GM18907 (cell line): ENCODE data around the gene IQCF2.
"Not testable (repeated sequence)": the region's sequence is repeated elsewhere in the genome, so short reads cannot be mapped to it uniquely, and the experiment has no call there.

ENCODE experiments used
- ATAC-seq: cut with Tn5 transposase; IDR thresholded peaks from one replicate; pipeline ENCODE4 v1.9.1; 2021; ENCODE audit warnings: mild to moderate bottlenecking, moderate library complexity; ENCODE audit not compliant: unreplicated experiment

IQCF2 gene

DNA sequence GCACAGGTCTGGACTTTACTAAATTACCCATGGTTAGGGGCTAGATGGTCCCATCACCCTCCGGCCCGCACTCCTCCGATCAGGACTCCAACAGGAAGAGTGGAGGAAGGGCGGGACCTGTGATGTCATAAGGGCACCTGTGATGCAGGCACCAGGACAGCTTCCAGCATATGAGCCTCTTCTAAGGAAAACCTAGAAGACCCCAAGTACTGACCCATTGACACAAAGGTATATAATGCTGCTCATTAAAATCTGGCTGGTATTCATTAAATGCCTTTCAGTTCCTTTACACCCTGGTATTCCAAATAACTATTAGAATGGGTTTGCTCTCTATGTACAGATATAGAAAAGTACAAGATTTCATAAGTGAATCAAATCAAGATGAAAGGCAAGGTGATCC is 14.1 kb downstream of the IQCF2 start, which contains the start of gene IQCF5:
Gene IQCF5 (minus strand): TSS at position 101 of the 400 bp plus-strand sequence. CDS start 70 bp downstream, at position 31.
- no peak for ATAC-seq

DNA sequence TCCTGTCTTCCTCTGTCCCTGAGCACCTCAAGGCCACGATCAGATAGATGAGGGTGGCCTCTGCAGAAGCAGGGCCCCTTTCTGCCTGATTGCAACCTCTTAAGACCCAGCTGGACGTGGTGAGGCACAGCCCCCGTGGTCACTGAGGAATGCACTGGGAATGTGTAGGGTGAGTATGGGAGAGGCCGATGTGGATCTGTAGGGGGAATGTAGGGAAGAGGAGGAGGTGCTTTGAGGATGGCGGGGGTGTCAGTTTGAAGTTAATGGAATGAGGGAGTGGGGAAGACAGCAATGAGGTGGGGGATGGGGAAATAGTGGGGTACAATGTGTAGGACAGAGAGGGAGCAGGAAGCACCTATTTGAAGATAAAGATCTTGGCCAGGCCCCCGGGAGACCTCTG is 14.8 kb downstream of the IQCF2 start:
- ATAC-seq, result no peak

- ATAC-seq, result no peak
These were observed 18.5 kb downstream of the IQCF2 start for GRCh38 chr3:51879937-51880336.

GRCh38 chr3:51886447-51886846 is 25.0 kb downstream of the IQCF2 start:
- ATAC-seq, result no peak

- ATAC-seq, result no peak
These were observed 26.2 kb downstream of the IQCF2 start for GRCh38 chr3:51887620-51888019.

GRCh38 chr3:51888463-51889105 is 27.2 kb downstream of the IQCF2 start:
- no peak for ATAC-seq

- ATAC-seq, result no peak
These were observed 30.0 kb downstream of the IQCF2 start for GRCh38 chr3:51891242-51892039.

DNA sequence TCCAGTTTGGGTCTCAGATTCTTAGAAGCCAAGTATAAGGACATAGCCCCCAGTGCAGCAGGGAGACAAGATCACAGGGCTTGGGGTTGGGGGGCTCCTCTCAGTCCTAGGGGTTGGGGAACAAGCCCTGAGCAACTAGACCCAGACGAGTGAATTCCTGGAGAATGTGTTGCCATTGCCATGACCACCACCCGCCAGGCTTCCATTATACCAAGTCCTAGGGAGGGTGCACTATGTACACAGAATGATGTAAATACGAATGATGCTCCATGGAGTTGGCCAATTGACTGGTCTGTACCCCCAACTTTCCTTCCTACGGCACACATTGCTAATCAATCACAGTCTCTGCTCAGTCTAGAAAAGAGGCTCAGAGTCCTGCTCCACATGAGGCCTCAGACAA is 33.0 kb downstream of the IQCF2 start:
- ATAC-seq, result no peak

- no peak for ATAC-seq
These were observed 33.5 kb downstream of the IQCF2 start for GRCh38 chr3:51894939-51895338.

DNA sequence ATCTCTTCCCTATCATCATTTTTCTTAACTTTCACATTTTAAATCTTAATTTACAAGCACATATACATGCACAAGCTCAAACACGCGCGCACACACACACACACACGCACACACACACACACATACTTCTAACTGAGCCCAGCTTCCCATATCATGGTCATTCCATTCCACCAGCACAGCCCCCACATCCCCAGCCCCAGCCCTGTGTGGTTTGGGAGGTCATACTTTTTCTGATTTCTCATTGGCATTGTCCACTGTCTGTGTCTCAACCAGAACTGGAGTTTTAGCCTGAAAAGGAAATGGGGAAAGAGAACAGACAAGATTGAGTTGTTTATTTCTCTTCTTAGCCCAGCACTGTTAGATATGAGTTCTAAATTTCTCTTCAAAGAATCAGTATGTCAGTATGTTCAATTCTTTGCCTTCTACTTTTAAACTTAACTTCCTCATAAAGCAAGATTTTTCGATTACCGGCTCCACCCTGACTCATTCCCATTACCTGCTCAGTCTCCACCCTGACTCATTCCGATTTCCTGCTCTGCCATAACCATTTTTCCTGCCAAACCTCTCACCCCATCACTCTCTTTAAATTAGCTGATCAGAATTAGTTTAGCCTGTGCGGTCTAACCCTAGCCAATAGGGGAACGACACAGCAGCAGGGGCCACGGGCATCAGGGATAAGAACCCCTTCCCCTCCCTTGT is 35.3 kb downstream of the IQCF2 start:
- ATAC-seq, result no peak

GRCh38 chr3:51897391-51897790 is 36.0 kb downstream of the IQCF2 start:
- no peak for ATAC-seq

DNA sequence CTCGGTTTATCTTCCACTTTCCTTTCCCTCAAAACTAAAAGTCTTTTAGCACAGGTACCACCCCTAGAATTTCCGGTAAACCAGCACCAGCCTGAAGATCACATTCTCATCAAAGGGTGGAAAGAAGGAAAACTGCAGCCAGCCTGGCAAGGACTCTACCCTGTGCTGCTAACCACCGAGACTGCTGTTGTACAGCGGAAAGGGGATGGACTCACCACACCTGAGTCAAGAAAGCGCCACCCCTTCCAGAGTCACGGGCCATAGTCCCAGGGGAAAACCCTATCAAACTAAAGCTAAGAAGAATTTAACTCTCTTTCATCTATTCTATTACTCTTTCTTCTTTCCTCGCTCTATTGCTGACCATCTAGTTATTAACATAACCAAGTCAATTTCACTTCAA is 38.6 kb downstream of the IQCF2 start:
- ATAC-seq, result not testable (repeated sequence)

- not testable (repeated sequence) for ATAC-seq
These were observed 40.9 kb downstream of the IQCF2 start for GRCh38 chr3:51902361-51902760.

GRCh38 chr3:51904034-51904823 is 42.8 kb downstream of the IQCF2 start:
- ATAC-seq, result no peak

GRCh38 chr3:51908026-51908425 is 46.6 kb downstream of the IQCF2 start:
- no peak for ATAC-seq
